Keratinocyte (primary cell): ENCODE data around the gene NECTIN1.

Experiments
- EZH2 ChIP-seq: IDR thresholded peaks from one replicate; pipeline ENCODE4 v1.6.1; 2012; ENCODE audit warnings: inconsistent platforms, mild to moderate bottlenecking, low read length, moderate library complexity
- TF ChIP-seq, protein P1 (sequence below), 3 experiments: IDR thresholded peaks in 1 of 3; conservative IDR thresholded peaks in 1 of 3; optimal IDR thresholded peaks in 1 of 3; 2 replicates in 2 of 3; 3 replicates in 1 of 3; pipeline versions ENCODE3 to v1.5.1; 2011; ENCODE audit warnings: low read length in 3 of 3, mild to moderate bottlenecking in 3 of 3, moderate library complexity in 2 of 3, control low read depth in 1 of 3, inconsistent platforms in 1 of 3; ENCODE audit not compliant: insufficient read depth in 2 of 3; ENCODE audit errors: extremely low read depth in 1 of 3

DNA sequence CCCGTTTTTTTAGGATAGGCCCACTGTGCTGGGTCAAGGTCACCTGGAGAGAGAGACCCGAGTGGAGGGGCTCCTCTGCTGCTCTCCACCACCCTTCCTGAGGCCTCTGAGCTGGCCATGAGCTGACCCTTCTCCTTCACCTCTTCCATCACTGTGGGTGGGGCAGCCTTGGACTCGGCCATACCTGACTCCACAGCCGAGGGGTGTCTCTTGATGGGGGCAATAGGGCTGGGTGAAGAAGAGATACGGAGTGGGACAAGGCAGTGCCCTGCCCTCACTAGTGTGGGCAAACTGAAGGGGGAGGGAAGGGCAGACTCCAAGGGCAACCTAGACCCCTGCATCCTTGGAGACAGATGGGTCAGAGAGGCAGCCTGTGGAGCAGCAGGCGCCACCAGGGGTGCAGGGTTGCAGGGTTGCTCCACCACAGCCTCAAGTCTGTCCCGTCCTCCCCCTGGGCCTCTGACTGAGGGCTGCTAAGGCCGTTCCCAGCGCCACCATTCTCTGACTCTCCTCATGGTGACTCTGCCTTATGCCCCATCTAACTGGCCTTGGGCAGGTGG lies 20.1 kb upstream of the NECTIN1 start:
- TF ChIP-seq, protein P1, sequence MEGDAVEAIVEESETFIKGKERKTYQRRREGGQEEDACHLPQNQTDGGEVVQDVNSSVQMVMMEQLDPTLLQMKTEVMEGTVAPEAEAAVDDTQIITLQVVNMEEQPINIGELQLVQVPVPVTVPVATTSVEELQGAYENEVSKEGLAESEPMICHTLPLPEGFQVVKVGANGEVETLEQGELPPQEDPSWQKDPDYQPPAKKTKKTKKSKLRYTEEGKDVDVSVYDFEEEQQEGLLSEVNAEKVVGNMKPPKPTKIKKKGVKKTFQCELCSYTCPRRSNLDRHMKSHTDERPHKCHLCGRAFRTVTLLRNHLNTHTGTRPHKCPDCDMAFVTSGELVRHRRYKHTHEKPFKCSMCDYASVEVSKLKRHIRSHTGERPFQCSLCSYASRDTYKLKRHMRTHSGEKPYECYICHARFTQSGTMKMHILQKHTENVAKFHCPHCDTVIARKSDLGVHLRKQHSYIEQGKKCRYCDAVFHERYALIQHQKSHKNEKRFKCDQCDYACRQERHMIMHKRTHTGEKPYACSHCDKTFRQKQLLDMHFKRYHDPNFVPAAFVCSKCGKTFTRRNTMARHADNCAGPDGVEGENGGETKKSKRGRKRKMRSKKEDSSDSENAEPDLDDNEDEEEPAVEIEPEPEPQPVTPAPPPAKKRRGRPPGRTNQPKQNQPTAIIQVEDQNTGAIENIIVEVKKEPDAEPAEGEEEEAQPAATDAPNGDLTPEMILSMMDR (optimal IDR thresholded peaks at IDR 0.05 in 1 of 3, IDR thresholded peaks at IDR 0.05 in 1 of 3, conservative IDR thresholded peaks at IDR 0.05 in 1 of 3; ENCODE audit: extremely low read depth in 1 of 3, insufficient read depth in 2 of 3, low read length in 3 of 3): no peak
- no peak for TF ChIP-seq EZH2
